ENCODE results near the gene GPD2. TPM values are rescaled to one million over a fixed set of nuclear protein-coding genes. Genes with fewer than 3 reads are reported as not detected.

Gene GPD2
- total RNA-seq, 3 donors from 2014 or later (not counting 1 experiment from before 2014, with no cell fraction given) = 12.5 to 20.2 (median 18.3) TPM

DNA sequence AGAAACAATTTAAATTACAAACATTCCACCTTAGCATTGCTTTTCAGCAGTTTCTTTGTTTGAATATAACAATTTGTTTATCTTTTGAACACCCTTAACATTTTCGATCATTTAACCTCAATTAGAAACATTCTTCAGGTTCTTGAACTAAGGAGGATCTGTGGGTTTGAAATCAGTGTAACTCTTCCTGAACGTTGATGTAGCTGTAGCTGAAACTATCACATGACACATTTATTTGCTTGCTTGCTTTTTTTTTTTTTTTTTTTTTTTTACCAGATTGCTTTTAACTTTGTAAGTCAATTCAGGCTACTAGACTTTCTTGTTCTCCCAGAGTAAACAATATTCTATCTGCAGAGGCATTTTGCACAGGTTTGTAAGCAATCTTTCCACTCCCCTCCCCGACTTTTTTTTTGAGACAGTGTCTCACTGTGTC is 47.6 kb downstream of the GPD2 start:
- Mint-ChIP-seq H3K4me1 (peaks cover 55 to 64% of the 10 kb centered on the region in 2 donors), H3K9me3 (no peaks in the 10 kb centered on the region), H3K4me3 (no peak overlapping the region), H3K27ac (peak overlapping the region in 1 of 2 donors; percentile 21), H3K36me3 (no peaks in the 10 kb centered on the region), H3K27me3 (ENCODE audit: low read depth in 2 of 2) (no peaks in the 10 kb centered on the region)
- intact Hi-C loops (cut with micrococcal nuclease) = no loop called here
- peaks cover 9% of the 10 kb centered on the region for H3K4me1 ChIP-seq (ENCODE audit: control insufficient read depth, insufficient read depth, low read length)
- ATAC-seq (no peak), DNase-seq (no peak)
- H3K36me3 ChIP-seq (ENCODE audit: control insufficient read depth, insufficient read depth, low read length) = no peaks in the 10 kb centered on the region
- no peak overlapping the region for H3K27ac ChIP-seq (ENCODE audit: low read length)
- no peaks in the 10 kb centered on the region for H3K9me3 ChIP-seq (ENCODE audit: control insufficient read depth, insufficient read depth, low read length)
- no peaks in the 10 kb centered on the region for H3K27me3 ChIP-seq (ENCODE audit: control insufficient read depth, insufficient read depth, low read length)
- TF ChIP-seq, protein P1, sequence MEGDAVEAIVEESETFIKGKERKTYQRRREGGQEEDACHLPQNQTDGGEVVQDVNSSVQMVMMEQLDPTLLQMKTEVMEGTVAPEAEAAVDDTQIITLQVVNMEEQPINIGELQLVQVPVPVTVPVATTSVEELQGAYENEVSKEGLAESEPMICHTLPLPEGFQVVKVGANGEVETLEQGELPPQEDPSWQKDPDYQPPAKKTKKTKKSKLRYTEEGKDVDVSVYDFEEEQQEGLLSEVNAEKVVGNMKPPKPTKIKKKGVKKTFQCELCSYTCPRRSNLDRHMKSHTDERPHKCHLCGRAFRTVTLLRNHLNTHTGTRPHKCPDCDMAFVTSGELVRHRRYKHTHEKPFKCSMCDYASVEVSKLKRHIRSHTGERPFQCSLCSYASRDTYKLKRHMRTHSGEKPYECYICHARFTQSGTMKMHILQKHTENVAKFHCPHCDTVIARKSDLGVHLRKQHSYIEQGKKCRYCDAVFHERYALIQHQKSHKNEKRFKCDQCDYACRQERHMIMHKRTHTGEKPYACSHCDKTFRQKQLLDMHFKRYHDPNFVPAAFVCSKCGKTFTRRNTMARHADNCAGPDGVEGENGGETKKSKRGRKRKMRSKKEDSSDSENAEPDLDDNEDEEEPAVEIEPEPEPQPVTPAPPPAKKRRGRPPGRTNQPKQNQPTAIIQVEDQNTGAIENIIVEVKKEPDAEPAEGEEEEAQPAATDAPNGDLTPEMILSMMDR (IDR thresholded peaks at IDR 0.05) = no peak
- 71% methylated on average over 1 of the region's 3 CpGs for WGBS (ENCODE audit: insufficient coverage)
- H3K4me3 ChIP-seq (ENCODE audit: low read length) = no peak overlapping the region

DNA sequence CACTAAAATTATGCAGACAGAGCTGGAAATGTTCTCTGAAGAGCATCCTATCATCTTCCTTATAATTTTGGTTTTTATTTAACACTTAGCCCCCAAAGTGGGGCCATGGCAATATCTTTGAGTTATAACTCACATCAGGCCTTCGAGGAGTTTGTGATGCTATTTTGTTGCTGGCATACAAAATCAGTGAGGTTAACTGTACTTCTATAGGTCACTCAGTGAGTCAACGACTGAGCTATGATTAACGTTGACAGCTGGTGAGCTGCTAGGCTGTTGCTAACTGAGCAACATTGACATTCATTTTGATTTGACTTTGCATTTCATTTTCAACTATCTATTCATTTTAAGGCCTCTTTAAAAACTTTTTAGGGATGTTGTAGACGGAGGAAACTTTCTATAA is 50.0 kb downstream of the GPD2 start:
- Mint-ChIP-seq H3K27ac (no peak overlapping the region), H3K4me1 (peaks cover 57 to 65% of the 10 kb centered on the region in 2 donors), H3K36me3 (no peaks in the 10 kb centered on the region), H3K9me3 (no peaks in the 10 kb centered on the region), H3K27me3 (ENCODE audit: low read depth in 2 of 2) (no peaks in the 10 kb centered on the region), H3K4me3 (no peak overlapping the region)
- no peak overlapping the region for H3K4me3 ChIP-seq (ENCODE audit: low read length)
- no peaks in the 10 kb centered on the region for H3K9me3 ChIP-seq (ENCODE audit: control insufficient read depth, insufficient read depth, low read length)
- H3K4me1 ChIP-seq (ENCODE audit: control insufficient read depth, insufficient read depth, low read length) = peaks cover 5% of the 10 kb centered on the region
- WGBS (ENCODE audit: insufficient coverage) = 79% methylated on average over 3 of the region's 4 CpGs
- TF ChIP-seq, protein P1 (IDR thresholded peaks at IDR 0.05) = no peak
- DNase-seq (no peak), ATAC-seq (no peak)
- no peak overlapping the region for H3K27ac ChIP-seq (ENCODE audit: low read length)
- no peaks in the 10 kb centered on the region for H3K27me3 ChIP-seq (ENCODE audit: control insufficient read depth, insufficient read depth, low read length)
- intact Hi-C loops (cut with micrococcal nuclease) = no loop called here
- H3K36me3 ChIP-seq (ENCODE audit: control insufficient read depth, insufficient read depth, low read length) = no peaks in the 10 kb centered on the region

DNA sequence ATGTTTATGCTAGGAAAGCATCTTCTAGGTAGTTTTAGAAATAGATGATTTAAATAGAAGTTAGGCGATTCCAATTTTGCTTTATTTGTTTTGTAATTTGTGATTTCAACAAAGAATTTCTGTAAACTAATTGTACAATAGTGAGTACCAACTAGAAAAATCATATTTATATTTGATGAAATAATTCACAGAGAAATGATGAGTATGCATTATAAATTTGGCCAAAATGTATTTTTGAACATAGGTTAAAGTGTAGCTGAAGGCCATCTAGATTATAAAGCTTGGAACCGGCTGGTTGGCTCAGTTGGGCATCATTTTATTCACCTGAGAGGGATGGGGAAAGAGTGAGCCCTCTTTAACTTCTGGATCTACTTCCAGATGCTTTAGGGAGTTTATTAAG is 50.4 kb downstream of the GPD2 start:
- H3K36me3 Mint-ChIP-seq = no peaks in the 10 kb centered on the region
- peaks cover 54 to 69% of the 10 kb centered on the region in 2 donors for H3K4me1 Mint-ChIP-seq
- no peaks in the 10 kb centered on the region for H3K9me3 ChIP-seq (ENCODE audit: control insufficient read depth, insufficient read depth, low read length)
- WGBS (ENCODE audit: insufficient coverage) = 100% methylated on average over 1 of the region's 2 CpGs
- H3K27ac ChIP-seq (ENCODE audit: low read length) = no peak overlapping the region
- DNase-seq (no peak), ATAC-seq (no peak)
- no peaks in the 10 kb centered on the region for H3K27me3 ChIP-seq (ENCODE audit: control insufficient read depth, insufficient read depth, low read length)
- H3K4me3 Mint-ChIP-seq = no peak overlapping the region
- H3K9me3 Mint-ChIP-seq = no peaks in the 10 kb centered on the region
- no peaks in the 10 kb centered on the region for H3K36me3 ChIP-seq (ENCODE audit: control insufficient read depth, insufficient read depth, low read length)
- peak overlapping the region in 1 of 2 donors; percentile 26 for H3K27ac Mint-ChIP-seq
- no peaks in the 10 kb centered on the region for H3K27me3 Mint-ChIP-seq (ENCODE audit: low read depth in 2 of 2)
- H3K4me1 ChIP-seq (ENCODE audit: control insufficient read depth, insufficient read depth, low read length) = peaks cover 5% of the 10 kb centered on the region
- intact Hi-C loops (cut with micrococcal nuclease) = no loop called here
- H3K4me3 ChIP-seq (ENCODE audit: low read length) = no peak overlapping the region
- TF ChIP-seq, protein P1 (IDR thresholded peaks at IDR 0.05) = no peak

DNA sequence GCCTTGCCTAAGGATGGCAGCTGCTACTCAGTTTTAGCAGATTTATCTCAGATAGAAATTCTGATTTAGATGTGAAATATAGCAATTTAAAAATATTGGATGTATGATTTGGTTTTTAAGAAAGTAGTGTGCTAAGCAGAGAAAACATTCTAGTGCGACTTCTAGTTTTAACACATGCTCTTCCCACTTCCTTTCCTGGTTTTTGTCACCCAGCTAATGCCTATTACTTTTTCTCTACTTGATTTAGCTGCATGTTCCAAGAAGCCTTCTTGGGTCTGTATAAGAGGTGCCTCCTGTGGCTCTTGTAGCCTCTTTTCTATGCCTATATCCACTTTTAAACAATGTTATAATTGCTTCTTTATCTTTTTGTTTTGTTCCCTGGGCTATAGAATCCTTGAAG is 53.0 kb downstream of the GPD2 start:
- Mint-ChIP-seq H3K27me3 (ENCODE audit: low read depth in 2 of 2) (no peaks in the 10 kb centered on the region), H3K4me3 (peak overlapping the region; percentile 71), H3K4me1 (peaks cover 44 to 72% of the 10 kb centered on the region in 2 donors), H3K36me3 (no peaks in the 10 kb centered on the region), H3K27ac (no peak overlapping the region), H3K9me3 (no peaks in the 10 kb centered on the region)
- Histone ChIP-seq H3K36me3 (ENCODE audit: control insufficient read depth, insufficient read depth, low read length) (no peaks in the 10 kb centered on the region), H3K9me3 (ENCODE audit: control insufficient read depth, insufficient read depth, low read length) (no peaks in the 10 kb centered on the region), H3K4me1 (ENCODE audit: control insufficient read depth, insufficient read depth, low read length) (peaks cover 5% of the 10 kb centered on the region), H3K4me3 (ENCODE audit: low read length) (no peak overlapping the region), H3K27ac (ENCODE audit: low read length) (no peak overlapping the region), H3K27me3 (ENCODE audit: control insufficient read depth, insufficient read depth, low read length) (no peaks in the 10 kb centered on the region)
- no CpG with 5 or more reads among the region's 1 CpG for WGBS (ENCODE audit: insufficient coverage)
- no peak for DNase-seq
- peak in 1 of 3 donors; percentile 40 for ATAC-seq
- intact Hi-C loops (cut with micrococcal nuclease) = no loop called here
- TF ChIP-seq, protein P1 (IDR thresholded peaks at IDR 0.05) = no peak
